ENCODE results near the gene ALDH18A1.
A peak's percentile ranks its signal among the peaks of the same experiment; 100 is the strongest.

The ALDH18A1 gene

GRCh38 chr10:95574649-95575365, 81.7 kb downstream of the ALDH18A1 start:
- no peak for DNase-seq

- DNase-seq, result no peak
Measured at GRCh38 chr10:95573964-95574604, 82.4 kb downstream of the ALDH18A1 start.

DNA sequence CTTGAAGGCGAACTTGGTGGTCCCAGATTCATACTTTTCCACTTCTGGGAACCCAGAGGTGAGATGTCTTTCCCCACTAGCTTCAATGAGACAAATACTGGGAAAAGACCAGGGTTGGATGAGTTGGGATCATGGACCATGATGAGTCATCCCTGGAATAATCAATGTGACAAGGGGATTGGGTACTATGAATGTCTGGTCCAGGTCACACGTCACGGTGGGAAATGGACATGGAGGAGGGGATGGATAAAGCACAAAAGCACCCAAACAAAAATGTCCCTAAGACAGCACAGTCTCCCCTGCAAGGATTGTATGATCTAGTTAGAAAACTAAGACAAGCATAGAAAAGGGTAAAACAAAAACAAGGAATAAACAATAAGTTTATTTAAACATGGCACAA, 83.0 kb downstream of the ALDH18A1 start:
- no peak for DNase-seq

DNA sequence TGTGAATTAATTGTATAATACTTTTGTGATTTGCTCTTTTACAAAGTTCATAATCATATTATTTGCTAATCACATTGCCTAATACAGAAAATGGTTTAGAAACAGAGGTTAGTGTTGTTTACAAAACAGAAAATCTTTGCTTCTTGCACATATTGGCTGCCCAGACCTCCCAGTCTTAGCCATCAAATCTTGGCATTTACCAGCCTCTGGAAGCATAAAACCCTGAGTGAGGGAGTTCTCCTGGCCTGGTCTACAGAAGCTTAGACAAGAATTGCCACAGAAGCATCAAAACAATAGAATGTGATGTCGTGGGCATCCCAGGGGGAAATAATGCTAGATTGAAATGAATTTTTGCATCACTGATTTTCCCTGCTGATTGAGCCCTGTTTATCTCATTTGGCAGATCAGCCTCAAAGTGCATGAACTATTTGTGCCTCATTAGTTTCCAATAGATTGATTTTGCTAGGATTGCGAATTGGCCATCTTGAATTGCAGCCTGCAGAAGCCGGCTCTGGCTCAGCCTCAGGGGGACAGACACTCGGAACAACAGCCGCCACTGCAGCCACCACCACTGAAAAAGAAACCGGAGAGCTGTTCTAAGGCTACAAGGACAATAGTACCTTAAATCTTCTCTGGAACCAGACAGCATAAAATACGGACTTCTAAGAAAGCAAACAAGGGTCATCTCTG, 84.2 kb downstream of the ALDH18A1 start:
- DNase-seq, result no peak

DNA sequence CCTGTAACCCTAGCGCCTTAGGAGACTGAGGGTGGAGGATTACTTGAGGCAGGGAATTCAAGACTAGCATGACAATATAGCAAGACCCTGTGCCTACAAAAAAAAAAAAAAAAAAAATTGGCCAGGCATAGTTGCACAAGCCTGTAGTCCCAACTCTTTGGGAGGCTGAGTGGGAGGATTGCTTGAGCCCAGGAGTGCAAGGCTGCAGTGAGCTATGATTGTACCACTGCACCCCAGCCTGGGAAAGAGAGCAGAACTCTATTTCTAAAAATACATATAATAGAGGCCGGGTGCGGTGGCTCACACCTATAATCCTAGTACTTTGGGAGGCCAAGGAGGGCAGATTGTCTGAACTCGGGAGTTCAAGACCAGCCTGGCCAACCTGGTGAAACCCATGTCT, 85.1 kb downstream of the ALDH18A1 start:
- DNase-seq, result no peak

DNA sequence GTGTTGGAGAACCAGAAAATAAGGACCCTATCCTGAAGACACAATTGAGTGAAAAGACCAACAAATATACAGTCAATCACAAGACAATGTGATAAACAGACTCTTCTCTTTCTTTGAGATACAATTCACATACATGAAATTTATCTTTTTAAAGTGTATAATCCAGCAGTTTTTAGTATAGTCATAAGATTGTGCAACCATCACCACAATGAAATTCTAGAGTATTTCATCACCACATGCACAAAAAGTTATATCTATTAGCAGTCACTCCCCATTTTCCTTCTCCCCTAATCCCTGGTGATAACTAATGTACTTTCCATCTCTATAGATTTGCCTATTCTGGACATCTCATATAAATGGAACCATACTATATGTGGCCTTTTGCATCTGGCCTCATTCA, 87.1 kb downstream of the ALDH18A1 start:
- DNase-seq, result no peak

DNA sequence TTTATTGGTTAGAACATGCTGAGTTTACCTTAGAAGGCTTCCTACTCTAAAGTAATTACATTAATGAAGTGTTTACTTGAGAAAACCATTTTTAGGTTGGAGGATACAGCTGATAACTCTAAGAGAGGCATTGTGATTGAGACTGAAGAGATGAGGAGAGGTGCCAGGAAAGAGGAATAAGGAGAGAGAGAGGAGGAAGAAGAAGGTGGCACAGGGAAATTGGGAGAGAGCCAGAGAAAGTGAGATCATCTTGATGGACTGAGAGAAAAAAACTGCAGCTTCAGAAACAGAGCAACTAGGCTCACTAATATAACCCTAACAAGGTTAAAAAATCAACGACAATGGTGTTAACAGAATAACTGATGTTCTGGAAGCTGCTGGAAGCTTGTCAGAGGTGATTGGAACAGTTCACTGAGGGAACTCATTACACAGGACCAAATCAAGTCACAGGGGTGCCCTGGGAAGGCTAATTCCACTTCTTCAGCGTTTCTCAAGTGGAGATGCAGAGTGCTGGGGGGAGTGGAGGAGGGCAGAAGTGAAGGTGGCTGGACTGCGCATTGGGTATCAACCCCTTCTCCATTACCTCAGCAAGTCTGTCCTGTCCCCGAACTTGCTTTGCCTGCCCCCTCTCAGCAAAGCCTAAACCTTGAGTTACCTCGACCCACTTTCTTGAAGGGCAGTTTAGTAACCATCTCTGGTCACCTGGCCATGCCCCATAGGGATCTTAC, 88.4 kb downstream of the ALDH18A1 start:
- DNase-seq, result no peak

- DNase-seq, result no peak
Measured at GRCh38 chr10:95566136-95566535, 90.4 kb downstream of the ALDH18A1 start.

DNA sequence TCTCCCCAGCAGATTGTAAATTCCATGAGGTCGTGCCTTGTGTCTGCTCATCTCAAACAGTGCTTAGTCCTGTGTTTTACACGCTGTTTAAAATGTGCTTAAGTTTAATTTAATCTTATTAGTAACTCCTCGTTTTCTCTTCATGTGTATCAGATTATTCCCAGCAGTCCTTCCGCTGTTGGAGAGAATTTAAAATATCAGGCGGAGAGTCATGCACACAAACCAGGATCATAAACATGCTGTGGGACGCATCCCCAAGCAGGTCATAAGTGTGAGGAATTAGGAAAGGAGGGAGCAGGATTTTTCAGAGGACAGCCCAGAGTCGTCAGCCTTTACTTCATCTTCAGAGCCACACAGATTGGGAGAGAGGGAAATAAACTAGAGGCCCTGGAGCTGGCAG, 91.2 kb downstream of the ALDH18A1 start:
- DNase-seq, result no peak

GRCh38 chr10:95564291-95564690, 92.2 kb downstream of the ALDH18A1 start:
- DNase-seq, result no peak

GRCh38 chr10:95562341-95562965, 94.1 kb downstream of the ALDH18A1 start:
- no peak for DNase-seq

DNA sequence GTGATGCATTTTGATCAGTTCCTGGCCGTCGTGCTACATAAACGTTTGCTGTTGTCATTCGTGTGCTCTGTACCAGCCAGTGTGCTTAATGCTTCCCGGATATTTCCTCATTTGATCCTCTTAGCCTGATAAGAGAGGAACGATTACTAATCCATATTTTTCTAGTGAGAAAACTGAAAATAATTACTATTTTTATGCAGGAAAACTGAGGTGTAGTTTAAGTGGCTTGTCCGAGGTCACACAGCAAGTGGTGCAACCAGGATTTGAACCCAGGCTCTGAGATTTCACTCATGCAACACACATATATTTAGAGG, 94.7 kb downstream of the ALDH18A1 start:
- DNase-seq, result no peak

GRCh38 chr10:95561177-95561863, 95.2 kb downstream of the ALDH18A1 start, which contains the start of gene SORBS1:
Gene SORBS1 (minus strand): TSS chr10:95561371. CDS start chr10:95441135, 120,236 bp downstream.
- DNase-seq, result peak; percentile 74

DNA sequence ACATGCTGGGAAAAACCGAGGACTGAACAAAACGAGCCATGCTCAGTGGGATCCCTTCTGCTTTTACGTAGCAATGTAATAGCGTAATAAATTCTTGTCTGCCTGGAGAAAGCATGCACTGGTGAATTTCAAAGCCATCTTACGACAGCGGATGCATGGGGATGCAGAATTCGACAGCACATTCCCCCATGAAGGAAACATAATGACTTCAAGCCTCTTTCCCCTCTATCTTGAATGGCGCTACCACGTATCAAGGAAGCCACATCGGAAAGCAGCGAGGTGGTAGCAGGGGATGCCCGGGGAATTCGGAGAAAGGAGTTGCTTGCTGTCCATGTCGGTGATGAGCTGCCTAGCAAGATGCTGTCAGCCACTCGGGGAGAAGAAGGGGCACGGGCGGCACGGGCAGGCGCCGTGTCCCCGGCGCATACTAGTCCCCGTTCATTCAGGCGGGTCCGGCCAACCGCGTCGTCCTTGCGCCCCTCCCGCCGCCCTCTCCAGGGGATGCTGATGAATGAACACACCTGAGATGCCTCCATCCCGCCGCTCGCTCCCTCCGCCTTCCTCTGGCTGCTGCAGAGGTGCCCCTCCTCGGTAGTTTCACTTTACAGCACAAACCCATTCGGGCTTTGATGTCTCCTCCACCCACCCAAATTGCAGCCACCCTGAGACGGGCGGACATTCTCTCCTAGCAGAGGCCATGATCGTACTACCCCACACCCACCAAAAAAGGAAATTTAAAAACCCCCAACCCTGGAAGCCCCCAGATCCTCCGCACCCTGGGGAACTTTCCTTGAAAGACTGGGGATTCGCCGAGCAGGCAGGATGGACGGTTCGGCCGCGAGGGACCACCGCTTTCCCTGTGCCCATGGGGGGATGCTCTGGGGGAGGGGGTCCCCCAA, 96.0 kb downstream of the ALDH18A1 start:
- DNase-seq, result no peak

DNA sequence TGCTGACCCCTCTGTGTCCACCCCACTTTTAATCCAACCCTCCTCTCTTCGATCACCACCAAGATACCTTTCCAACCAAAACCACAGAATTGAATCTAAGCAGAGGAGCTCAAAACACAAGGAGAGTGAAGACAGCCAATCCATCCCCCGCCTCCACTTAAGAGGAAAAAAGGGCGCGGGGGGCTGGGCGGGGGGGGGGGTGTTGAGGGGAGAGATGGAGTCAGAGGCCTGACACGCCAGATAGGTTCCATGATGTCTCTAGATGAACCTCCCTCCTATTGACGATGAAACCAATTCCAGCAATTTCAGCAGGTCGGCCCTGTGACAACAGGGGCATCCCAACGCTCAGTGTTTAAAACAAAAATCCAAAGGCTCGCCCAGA, 96.6 kb downstream of the ALDH18A1 start:
- no peak for DNase-seq

DNA sequence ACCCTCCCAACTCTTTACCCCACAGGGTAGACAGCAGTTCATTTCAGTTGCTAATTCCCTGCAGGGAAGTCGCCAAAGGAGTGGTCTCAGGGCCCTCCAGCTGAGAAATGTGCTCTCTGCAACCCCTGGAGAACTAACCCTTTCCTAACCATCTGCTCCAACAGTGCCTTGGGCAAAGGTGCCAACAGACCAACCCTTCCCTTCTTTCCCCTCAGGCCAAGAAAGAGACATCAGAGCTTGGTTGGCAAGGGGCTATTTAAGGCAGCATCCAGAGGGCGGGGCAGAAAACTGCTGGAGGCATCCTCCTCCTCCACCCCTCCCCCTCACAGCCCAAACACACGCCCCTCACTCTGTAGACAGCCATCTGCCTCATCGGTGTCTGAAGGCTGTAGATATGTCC, 97.0 kb downstream of the ALDH18A1 start:
- DNase-seq, result no peak

GRCh38 chr10:95558593-95559320, 97.8 kb downstream of the ALDH18A1 start:
- no peak for DNase-seq

- DNase-seq, result no peak
Measured at GRCh38 chr10:95556994-95557767, 99.3 kb downstream of the ALDH18A1 start.

Measured in NCI-H2081 treated with DMSO at 0.1 percent for 48 hours (cell line).